HG02973 (cell line): ENCODE results near the gene LAPTM5.
"Not testable (repeated sequence)": the region's sequence is repeated elsewhere in the genome, so short reads cannot be mapped to it uniquely, and the experiment has no call there.

ENCODE experiments used
- ATAC-seq: cut with Tn5 transposase; IDR thresholded peaks from one replicate; pipeline ENCODE4 v1.9.1; 2021; ENCODE audit warnings: moderate library complexity; ENCODE audit not compliant: unreplicated experiment

LAPTM5 gene

DNA sequence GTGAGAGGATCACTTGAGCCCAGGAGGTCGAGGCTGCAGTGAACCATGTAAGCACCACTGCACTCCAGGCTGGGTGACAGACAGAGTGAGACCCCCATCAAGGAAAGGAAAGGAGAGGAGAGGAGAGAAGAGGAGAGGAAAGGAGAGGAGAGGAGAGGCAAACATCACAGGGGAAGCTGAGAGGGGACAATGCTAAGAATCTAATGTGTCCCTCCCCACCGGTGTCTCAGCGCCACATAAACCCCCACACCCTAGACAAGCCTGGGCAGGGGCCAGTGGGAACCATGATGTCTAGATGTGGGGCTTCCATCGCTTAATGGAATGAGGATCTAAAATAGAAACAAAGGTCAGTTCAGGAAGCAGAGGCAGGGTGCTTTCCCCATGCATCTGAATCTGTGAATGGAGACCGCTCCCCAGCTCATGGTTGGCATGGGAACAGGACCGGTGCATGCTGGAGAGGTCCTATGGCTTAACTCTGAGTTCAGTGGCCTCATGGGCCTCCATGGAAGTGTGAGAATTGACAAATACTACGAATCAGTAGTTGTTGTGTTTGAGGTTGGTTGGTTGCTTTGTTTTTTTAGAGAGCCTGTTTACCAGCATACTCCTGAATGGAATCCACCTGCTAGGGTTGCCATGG lies 16.3 kb upstream of the LAPTM5 start:
- ATAC-seq, result no peak

DNA sequence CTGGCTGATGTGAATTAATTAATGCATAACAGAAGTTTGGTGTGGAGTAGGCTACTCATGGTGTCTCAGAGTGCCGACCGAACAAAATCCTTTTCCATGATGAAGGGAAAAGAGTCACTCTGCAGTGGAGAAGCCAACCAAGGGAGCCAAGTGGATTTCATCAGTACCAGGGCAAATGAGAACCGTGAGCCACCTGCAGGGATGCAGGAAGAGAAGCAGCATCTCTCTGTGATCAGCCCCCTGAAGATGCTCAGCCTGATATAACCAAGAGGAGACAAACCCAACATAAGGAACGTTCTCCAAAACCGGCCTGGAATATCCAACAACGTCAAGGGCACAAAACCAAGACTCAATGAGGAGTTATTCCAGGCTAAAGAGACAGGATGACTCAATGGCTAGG lies 13.4 kb upstream of the LAPTM5 start:
- no peak for ATAC-seq

DNA sequence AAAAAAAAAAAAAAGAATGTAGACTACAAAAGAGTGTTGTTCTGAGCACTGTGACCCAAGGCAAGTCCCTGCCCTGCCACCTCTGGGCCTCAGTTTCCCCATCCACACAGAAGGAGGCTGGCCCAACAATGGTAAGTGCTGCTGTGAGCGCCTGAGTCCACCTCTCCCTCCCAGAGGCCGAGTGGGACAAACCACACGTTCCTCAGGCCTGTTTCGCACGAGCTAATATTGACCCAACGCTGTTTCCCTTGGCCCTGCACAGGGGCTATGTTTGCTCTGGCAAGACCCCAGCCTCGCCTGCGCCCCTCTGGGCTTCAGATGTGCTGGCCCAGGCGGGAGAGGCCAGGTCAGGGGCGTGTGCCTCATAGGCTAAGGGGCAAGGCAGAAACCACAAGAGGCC lies 12.6 kb upstream of the LAPTM5 start:
- no peak for ATAC-seq

GRCh38 chr1:30768830-30769718 lies 11.5 kb upstream of the LAPTM5 start:
- no peak for ATAC-seq

- no peak for ATAC-seq
Observed at GRCh38 chr1:30768159-30768829, 10.7 kb upstream of the LAPTM5 start.

- ATAC-seq, result not testable (repeated sequence)
Observed at GRCh38 chr1:30766948-30767347, 9.4 kb upstream of the LAPTM5 start.

DNA sequence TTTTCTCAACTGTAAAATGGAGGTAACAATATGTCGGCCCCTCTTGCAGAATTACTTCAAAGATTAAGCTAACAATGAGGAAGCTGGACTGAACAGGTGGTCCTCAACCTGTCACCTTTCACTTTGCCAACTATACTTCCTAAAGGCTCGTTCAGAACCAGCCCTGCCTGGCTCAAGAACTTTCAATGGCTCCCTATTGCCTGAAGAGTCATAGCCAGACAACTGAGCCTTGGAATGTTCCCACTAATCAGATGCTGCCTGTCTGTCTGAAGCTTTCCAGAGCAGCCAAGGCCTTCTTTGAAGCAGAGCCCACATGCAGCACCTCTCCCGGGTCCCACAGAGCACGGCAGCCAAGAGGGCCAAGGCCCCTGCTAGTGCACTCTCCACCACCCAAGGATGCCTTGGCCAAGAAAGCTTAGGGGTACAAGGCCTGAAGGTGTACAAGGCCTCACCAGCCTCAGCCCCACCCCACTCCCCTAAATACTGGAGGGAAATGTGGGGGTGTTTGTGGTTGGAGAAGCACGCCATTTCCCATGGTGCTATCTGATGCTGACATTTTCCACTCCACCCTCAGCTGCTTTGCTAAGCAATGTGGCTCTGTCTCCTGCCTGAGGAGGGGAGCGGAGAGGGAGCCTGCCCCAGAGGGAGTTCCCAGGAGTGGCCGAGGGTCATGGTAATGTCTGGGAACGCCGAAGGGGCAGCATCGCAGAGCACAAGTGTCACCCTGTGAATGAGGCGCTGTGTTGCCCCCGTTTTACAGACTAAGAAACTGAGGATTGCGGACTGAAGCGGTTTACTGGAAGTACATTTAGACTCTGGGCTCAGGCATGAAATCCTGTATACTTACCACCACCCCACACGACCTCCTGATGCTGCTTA lies 8.2 kb upstream of the LAPTM5 start:
- ATAC-seq, result no peak

GRCh38 chr1:30764939-30765555 lies 7.5 kb upstream of the LAPTM5 start:
- ATAC-seq, result peak; percentile 37

GRCh38 chr1:30764396-30764795 lies 6.8 kb upstream of the LAPTM5 start:
- no peak for ATAC-seq

- no peak for ATAC-seq
Observed at GRCh38 chr1:30763651-30764248, 6.2 kb upstream of the LAPTM5 start.

DNA sequence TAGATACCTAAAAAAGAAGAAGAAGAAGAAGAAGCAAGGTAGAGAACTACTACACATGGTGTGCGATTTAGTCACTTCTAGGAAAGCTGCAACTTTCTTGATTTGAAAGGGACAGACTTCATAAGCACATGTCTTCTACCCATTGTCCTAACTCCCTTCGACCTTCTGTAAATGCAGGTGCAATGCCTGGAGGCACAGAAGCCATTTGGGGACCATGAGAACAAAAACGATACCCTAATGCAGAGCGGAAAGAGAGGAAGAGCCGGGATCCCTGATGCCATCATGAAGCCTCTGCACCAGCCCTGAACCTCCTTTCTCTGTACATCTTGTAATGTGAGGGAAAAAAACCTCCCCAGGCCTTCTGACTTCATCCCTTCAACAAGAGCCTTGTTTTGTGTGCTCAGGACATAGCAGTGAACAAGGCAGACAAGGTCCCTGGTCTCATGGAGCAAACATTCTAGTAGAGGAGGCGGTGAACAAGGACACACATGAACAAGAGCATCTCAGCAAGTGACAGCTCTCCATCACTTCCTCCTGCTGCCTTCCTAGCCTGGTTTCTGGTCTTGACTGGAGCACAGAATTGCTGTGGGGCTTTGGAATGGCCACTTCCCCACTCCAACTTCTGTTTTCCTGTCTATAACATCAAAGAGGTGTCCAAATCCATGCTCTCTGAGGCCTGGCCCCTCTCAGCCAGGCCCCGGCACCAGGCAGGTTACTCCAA lies 5.5 kb upstream of the LAPTM5 start:
- ATAC-seq, result no peak

GRCh38 chr1:30762152-30762929 lies 4.8 kb upstream of the LAPTM5 start:
- ATAC-seq, result no peak

GRCh38 chr1:30761381-30762151 lies 4.0 kb upstream of the LAPTM5 start:
- ATAC-seq, result no peak

GRCh38 chr1:30760596-30761324 lies 3.2 kb upstream of the LAPTM5 start:
- ATAC-seq, result no peak

DNA sequence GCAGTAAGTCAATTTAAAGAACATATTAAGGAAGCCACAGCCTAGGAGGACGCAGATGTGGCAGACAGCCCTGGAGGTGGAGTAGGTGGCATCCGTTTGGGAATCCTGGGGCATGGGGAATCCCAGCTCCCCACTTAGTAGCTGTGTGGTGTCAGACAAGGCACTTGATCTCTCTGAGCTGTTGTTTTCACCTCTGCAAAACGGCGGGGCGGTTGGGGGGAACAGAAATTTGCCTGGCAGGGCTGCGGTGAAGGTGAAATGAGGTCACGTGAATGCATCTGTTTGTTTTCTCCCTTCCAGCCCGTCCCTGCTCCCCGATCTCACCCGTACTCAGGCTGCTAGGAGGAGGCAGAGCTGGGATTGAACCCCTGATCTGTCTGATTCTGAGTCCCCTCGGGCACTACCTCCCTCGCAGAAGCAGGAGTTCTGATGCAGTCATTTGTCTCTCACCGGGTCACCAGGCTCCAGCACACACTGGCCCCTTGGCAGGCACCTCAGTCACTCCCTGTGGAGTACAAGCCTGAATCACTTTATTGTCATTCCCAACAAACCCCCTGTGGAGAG lies 2.2 kb upstream of the LAPTM5 start:
- ATAC-seq, result no peak

DNA sequence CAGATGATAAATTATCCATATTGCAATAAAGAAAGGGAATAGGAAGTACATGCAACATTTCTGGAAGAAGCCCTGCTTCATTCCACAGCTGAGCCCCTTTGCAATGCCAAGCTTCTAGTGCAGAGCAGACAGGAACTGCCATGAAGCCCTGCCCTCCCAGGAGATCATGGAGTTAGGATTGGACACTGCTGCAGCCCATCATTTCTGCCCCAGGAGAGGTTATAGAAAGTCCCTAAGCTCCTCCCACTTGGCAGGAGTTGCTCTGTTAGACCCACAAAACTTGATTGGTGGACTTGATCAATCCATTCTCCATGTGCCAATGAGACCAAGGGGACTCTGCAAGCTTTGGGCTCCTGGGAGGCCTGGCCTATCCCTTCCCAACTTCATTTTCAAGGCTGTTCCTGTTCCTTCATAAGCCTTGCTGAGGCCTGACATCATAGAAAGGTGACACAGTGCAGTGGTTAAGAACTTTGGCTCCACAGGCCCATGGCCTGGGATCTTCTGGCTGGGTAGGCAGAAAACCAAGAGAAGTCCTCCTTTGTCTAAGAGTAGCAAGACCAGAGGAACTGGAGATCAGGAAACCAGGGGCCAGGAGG lies 1.3 kb upstream of the LAPTM5 start:
- ATAC-seq, result no peak
